Measurements from ENCODE around the gene ATP5F1E. TPM values are rescaled to one million over a fixed set of nuclear protein-coding genes. Genes with fewer than 3 reads are reported as not detected.

ATP5F1E gene
- total RNA-seq, 1 experiment from 2014 or later: 33.9 TPM

Other genes starting within 250 kb of the ATP5F1E start
- gene GNAS-AS1, start 181.4 kb downstream of the ATP5F1E start, total RNA-seq (2014; rRNA removed; shearing (Covaris generic)): 5.0 and 6.0 TPM in 2 replicates
- 363 and 418 TPM in 2 replicates for gene GNAS, start 179.6 kb downstream of the ATP5F1E start, total RNA-seq (2014; rRNA removed; shearing (Covaris generic))
- gene NELFCD, start 51.1 kb downstream of the ATP5F1E start, total RNA-seq (2014; rRNA removed; shearing (Covaris generic)): 66.5 and 92.4 TPM in 2 replicates
- gene CTSZ, start 25.1 kb downstream of the ATP5F1E start, total RNA-seq (2014; rRNA removed; shearing (Covaris generic)): 95.5 and 110 TPM in 2 replicates
- not detected in 2 replicates for gene TUBB1, start 12.9 kb downstream of the ATP5F1E start, total RNA-seq (2014; rRNA removed; shearing (Covaris generic))
- 87.6 and 93.3 TPM in 2 replicates for gene PRELID3B, start 10.5 kb upstream of the ATP5F1E start, total RNA-seq (2014; rRNA removed; shearing (Covaris generic))
- not detected in 2 replicates for gene ZNF831, start 131.5 kb upstream of the ATP5F1E start, total RNA-seq (2014; rRNA removed; shearing (Covaris generic))